ENCODE data around the gene MICOS13.

DNA sequence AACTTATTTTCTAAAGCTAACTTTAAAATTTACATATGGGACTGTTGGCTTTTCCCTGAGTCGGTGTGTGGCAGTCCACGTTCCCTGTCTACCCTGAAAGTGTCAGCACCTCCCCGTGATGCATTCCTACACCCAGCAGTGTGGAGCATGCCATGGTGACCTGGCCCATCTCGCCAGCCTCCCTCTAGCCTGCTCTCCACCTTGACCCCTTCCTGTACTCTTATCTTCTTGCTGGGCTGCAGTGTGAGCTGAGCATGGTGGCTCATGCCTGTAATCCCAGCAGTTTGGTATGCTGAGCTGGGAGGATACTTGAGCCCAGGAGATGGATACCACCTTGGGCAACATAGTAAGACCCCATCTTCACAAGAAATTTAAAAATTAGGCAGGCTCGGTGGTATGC is 25.4 kb downstream of the MICOS13 start:
- TF ChIP-seq POLR2A (IDR thresholded peaks at IDR 0.05) (no peak), POLR2AphosphoS5 (IDR thresholded peaks at IDR 0.05) (no peak), EP300 (IDR thresholded peaks at IDR 0.05) (no peak)
- TF ChIP-seq, protein P1, sequence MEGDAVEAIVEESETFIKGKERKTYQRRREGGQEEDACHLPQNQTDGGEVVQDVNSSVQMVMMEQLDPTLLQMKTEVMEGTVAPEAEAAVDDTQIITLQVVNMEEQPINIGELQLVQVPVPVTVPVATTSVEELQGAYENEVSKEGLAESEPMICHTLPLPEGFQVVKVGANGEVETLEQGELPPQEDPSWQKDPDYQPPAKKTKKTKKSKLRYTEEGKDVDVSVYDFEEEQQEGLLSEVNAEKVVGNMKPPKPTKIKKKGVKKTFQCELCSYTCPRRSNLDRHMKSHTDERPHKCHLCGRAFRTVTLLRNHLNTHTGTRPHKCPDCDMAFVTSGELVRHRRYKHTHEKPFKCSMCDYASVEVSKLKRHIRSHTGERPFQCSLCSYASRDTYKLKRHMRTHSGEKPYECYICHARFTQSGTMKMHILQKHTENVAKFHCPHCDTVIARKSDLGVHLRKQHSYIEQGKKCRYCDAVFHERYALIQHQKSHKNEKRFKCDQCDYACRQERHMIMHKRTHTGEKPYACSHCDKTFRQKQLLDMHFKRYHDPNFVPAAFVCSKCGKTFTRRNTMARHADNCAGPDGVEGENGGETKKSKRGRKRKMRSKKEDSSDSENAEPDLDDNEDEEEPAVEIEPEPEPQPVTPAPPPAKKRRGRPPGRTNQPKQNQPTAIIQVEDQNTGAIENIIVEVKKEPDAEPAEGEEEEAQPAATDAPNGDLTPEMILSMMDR (IDR thresholded peaks at IDR 0.05) = no peak
